ENCODE data around the gene RCOR3.
"Not testable (repeated sequence)": the region's sequence is repeated elsewhere in the genome, so short reads cannot be mapped to it uniquely, and the experiment has no call there.

RCOR3 gene

GRCh38 chr1:211258310-211258755 lies 833 bp upstream of the RCOR3 start:
- DNase-seq (ENCODE audit: low read depth, low spot score): peak; percentile 71
- H3K4me3 ChIP-seq (ENCODE audit: low read length): peak overlapping the region; percentile 86

GRCh38 chr1:211259638-211260126 lies 516 bp downstream of the RCOR3 start:
- peak overlapping the region; percentile 89 for H3K4me3 ChIP-seq (ENCODE audit: low read length)
- DNase-seq (ENCODE audit: low read depth, low spot score): peak; percentile 62

GRCh38 chr1:211260141-211261107 lies 1.3 kb downstream of the RCOR3 start:
- DNase-seq (ENCODE audit: low read depth, low spot score): peak; percentile 62

GRCh38 chr1:211261229-211261628 lies 2.1 kb downstream of the RCOR3 start:
- peak overlapping the region; percentile 89 for H3K4me3 ChIP-seq (ENCODE audit: low read length)
- no peak for DNase-seq (ENCODE audit: low read depth, low spot score)

More at GRCh38 chr1:211260141-211261107, 1.3 kb downstream of the RCOR3 start:
- peak overlapping the region; percentile 89 for H3K4me3 ChIP-seq (ENCODE audit: low read length)

- DNase-seq (ENCODE audit: low read depth, low spot score); H3K4me3 ChIP-seq (ENCODE audit: low read length): not testable (repeated sequence)
Observed at GRCh38 chr1:211263022-211263421, 3.9 kb downstream of the RCOR3 start.

GRCh38 chr1:211267204-211267857 lies 8.2 kb downstream of the RCOR3 start:
- no peak overlapping the region for H3K4me3 ChIP-seq (ENCODE audit: low read length)
- DNase-seq (ENCODE audit: low read depth, low spot score): no peak

- no peak overlapping the region for H3K4me3 ChIP-seq (ENCODE audit: low read length)
Observed at GRCh38 chr1:211279340-211279739, 20.2 kb downstream of the RCOR3 start.

GRCh38 chr1:211280910-211281309 lies 21.7 kb downstream of the RCOR3 start:
- no peak overlapping the region for H3K4me3 ChIP-seq (ENCODE audit: low read length)
- DNase-seq (ENCODE audit: low read depth, low spot score): no peak

More at GRCh38 chr1:211279340-211279739, 20.2 kb downstream of the RCOR3 start:
- DNase-seq (ENCODE audit: low read depth, low spot score): no peak

- no peak for DNase-seq (ENCODE audit: low read depth, low spot score)
- no peak overlapping the region for H3K4me3 ChIP-seq (ENCODE audit: low read length)
Observed at GRCh38 chr1:211281320-211282022, 22.3 kb downstream of the RCOR3 start.

- DNase-seq (ENCODE audit: low read depth, low spot score): no peak
- H3K4me3 ChIP-seq (ENCODE audit: low read length): no peak overlapping the region
Observed at GRCh38 chr1:211282023-211282373, 22.8 kb downstream of the RCOR3 start.

- H3K4me3 ChIP-seq (ENCODE audit: low read length): no peak overlapping the region
- DNase-seq (ENCODE audit: low read depth, low spot score): no peak
Observed at GRCh38 chr1:211285196-211285595, 26.0 kb downstream of the RCOR3 start.

GRCh38 chr1:211287218-211287617 lies 28.1 kb downstream of the RCOR3 start:
- no peak overlapping the region for H3K4me3 ChIP-seq (ENCODE audit: low read length)
- DNase-seq (ENCODE audit: low read depth, low spot score): no peak

GRCh38 chr1:211292411-211292810 lies 33.2 kb downstream of the RCOR3 start:
- H3K4me3 ChIP-seq (ENCODE audit: low read length): no peak overlapping the region
- no peak for DNase-seq (ENCODE audit: low read depth, low spot score)

GRCh38 chr1:211296396-211296795 lies 37.2 kb downstream of the RCOR3 start:
- no peak overlapping the region for H3K4me3 ChIP-seq (ENCODE audit: low read length)
- no peak for DNase-seq (ENCODE audit: low read depth, low spot score)

- no peak for DNase-seq (ENCODE audit: low read depth, low spot score)
- H3K4me3 ChIP-seq (ENCODE audit: low read length): no peak overlapping the region
Observed at GRCh38 chr1:211305044-211305443, 45.9 kb downstream of the RCOR3 start.

- no peak for DNase-seq (ENCODE audit: low read depth, low spot score)
- no peak overlapping the region for H3K4me3 ChIP-seq (ENCODE audit: low read length)
Observed at GRCh38 chr1:211309617-211310016, 50.5 kb downstream of the RCOR3 start.

GRCh38 chr1:211313392-211313791 lies 54.2 kb downstream of the RCOR3 start:
- DNase-seq (ENCODE audit: low read depth, low spot score): no peak
- no peak overlapping the region for H3K4me3 ChIP-seq (ENCODE audit: low read length)

GRCh38 chr1:211318576-211319280 lies 59.6 kb downstream of the RCOR3 start:
- no peak for DNase-seq (ENCODE audit: low read depth, low spot score)
- H3K4me3 ChIP-seq (ENCODE audit: low read length): no peak overlapping the region

- H3K4me3 ChIP-seq (ENCODE audit: low read length): no peak overlapping the region
- no peak for DNase-seq (ENCODE audit: low read depth, low spot score)
Observed at GRCh38 chr1:211319892-211320291, 60.7 kb downstream of the RCOR3 start.

Measured in Jurkat, Clone E6-1 (cell line).